HCT116 (cell line): ENCODE results near the gene C17orf114.

Source experiments
- ATAC-seq: fragments of 200-7000 bp; cut with Tn5 transposase; 2 replicates; pipeline ENCODE4 v1.9.1; 2020; ENCODE audit warnings: mild to moderate bottlenecking, moderate library complexity
- BruUV-seq: library from RNA; stranded (reverse); fragments of 400-500 nt; replicated peaks from 2 replicates; lab custom pipeline; 2021; lab: Mats Ljungman, UMichigan
- CTCF ChIA-PET: fragments of 300-600 bp; sonication (Branson Sonifier 250); formaldehyde crosslinking; loops from one replicate; lab custom pipeline; 2021; ENCODE audit warnings: antibody characterized with exemption; lab: Charles Lee
- POLR2A ChIA-PET: fragments of 300-600, 350-600 bp; sonication (Branson Sonifier 250); formaldehyde crosslinking; loops from one replicate; lab custom pipeline; 2021; ENCODE audit warnings: antibody characterized with exemption; lab: Charles Lee
- RAD21 ChIA-PET, 2 experiments: fragments of 300-600 bp; sonication (Branson Sonifier 250); formaldehyde crosslinking; loops; one replicate each; lab custom pipeline; 2023; ENCODE audit warnings: low total read pairs in 2 of 2; ENCODE audit not compliant: uncharacterized antibody in 2 of 2, unreplicated experiment in 2 of 2, low non-redundant PET in 1 of 2; lab: Charles Lee
- DNase-seq: peaks from one replicate; pipeline ENCODE4 v3.0.0-alpha.2; 2010; ENCODE audit warnings: low read depth, low spot score
- H2AFZ ChIP-seq: fragments of 200-600 bp; shearing (Covaris generic), sonication (generic); 2 replicates; pipeline ENCODE4 v1.6.1; 2017; ENCODE audit warnings: low read depth, mixed run types, mixed read lengths, antibody characterized with exemption, low read length; ENCODE audit not compliant: poor library complexity, severe bottlenecking
- H3K27ac ChIP-seq: 2 replicates; pipeline ENCODE4 v1.5.1; 2012; ENCODE audit warnings: low read depth, low read length
- H3K27me3 ChIP-seq: fragments of 200-600 bp; sonication (generic); 2 replicates; pipeline ENCODE4 v1.6.1; 2016; ENCODE audit warnings: mixed run types, low read length, mixed read lengths; ENCODE audit not compliant: insufficient read depth
- H3K36me3 ChIP-seq, 2 experiments: fragments of 200-500 bp in 1 of 2; fragments of 200-600 bp in 1 of 2; sonication (Bioruptor generic) in 1 of 2; sonication (generic) in 1 of 2; 2 replicates each; pipeline versions ENCODE4 v1.5.1 to v1.6.1; 2014 to 2016; ENCODE audit warnings: low read length in 2 of 2, inconsistent platforms in 1 of 2, mixed read lengths in 1 of 2, mixed run types in 1 of 2; ENCODE audit not compliant: insufficient read depth in 2 of 2, control insufficient read depth in 1 of 2
- H3K4me1 ChIP-seq, 2 experiments: fragments of 200-600 bp in 1 of 2; sonication (generic) in 1 of 2; 2 replicates each; pipeline versions ENCODE4 v1.5.1 to v1.6.1; 2012 to 2017; ENCODE audit warnings: low read length in 2 of 2, inconsistent platforms in 1 of 2, mild to moderate bottlenecking in 1 of 2, mixed read lengths in 1 of 2, mixed run types in 1 of 2, moderate library complexity in 1 of 2; ENCODE audit not compliant: insufficient read depth in 2 of 2, control insufficient read depth in 1 of 2
- H3K4me2 ChIP-seq: fragments of 200-600 bp; sonication (generic); 2 replicates; pipeline ENCODE4 v1.6.1; 2017; ENCODE audit warnings: mixed run types, low read length, mixed read lengths
- H3K4me3 ChIP-seq, 2 experiments: fragments of 200-600 bp in 1 of 2; sonication (generic) in 1 of 2; replicated peaks in 1 of 2; 2 replicates each; pipeline ENCODE4 v1.5.1; 2011 to 2016; ENCODE audit warnings: low read length in 2 of 2, control low read depth in 1 of 2, low read depth in 1 of 2, mild to moderate bottlenecking in 1 of 2, mixed read lengths in 1 of 2, mixed run types in 1 of 2
- H3K79me2 ChIP-seq: fragments of 200-600 bp; sonication (generic); 2 replicates; pipeline ENCODE4 v1.6.1; 2017; ENCODE audit warnings: mild to moderate bottlenecking, mixed run types, low read length, moderate library complexity, mixed read lengths; ENCODE audit not compliant: insufficient read depth
- H3K9ac ChIP-seq: fragments of 200-600 bp; sonication (generic); 2 replicates; pipeline ENCODE4 v1.6.1; 2016; ENCODE audit warnings: low read length, mixed read lengths
- H3K9me2 ChIP-seq: fragments of 200-600 bp; sonication (generic), shearing (Covaris generic); 2 replicates; pipeline ENCODE4 v1.6.1; 2017; ENCODE audit warnings: mixed run types, mild to moderate bottlenecking, moderate library complexity; ENCODE audit not compliant: insufficient read depth
- H3K9me3 ChIP-seq, 2 experiments: fragments of 200-500 bp in 1 of 2; fragments of 200-600 bp in 1 of 2; sonication (Bioruptor generic) in 1 of 2; sonication (generic) in 1 of 2; 2 replicates each; pipeline ENCODE4 v1.6.1; 2014 to 2017; ENCODE audit warnings: low read length in 2 of 2, mixed read lengths in 2 of 2, inconsistent platforms in 1 of 2, low read depth in 1 of 2, mild to moderate bottlenecking in 1 of 2, mixed run types in 1 of 2, moderate library complexity in 1 of 2; ENCODE audit not compliant: control insufficient read depth in 1 of 2, insufficient read depth in 1 of 2
- H4K20me1 ChIP-seq: fragments of 200-600 bp; sonication (generic), shearing (Covaris generic); 2 replicates; pipeline ENCODE4 v1.6.1; 2017; ENCODE audit warnings: mixed run types, mild to moderate bottlenecking, moderate library complexity; ENCODE audit not compliant: insufficient read depth
- CBX3 ChIP-seq: IDR thresholded peaks from 2 replicates; pipeline ENCODE4 v1.6.1; 2012; ENCODE audit warnings: low read depth
- CEBPB ChIP-seq: IDR thresholded peaks from 2 replicates; pipeline ENCODE4 v1.6.1; 2012; ENCODE audit warnings: low read depth
- EGR1 ChIP-seq: IDR thresholded peaks from 2 replicates; pipeline ENCODE4 v1.6.1; 2012; ENCODE audit warnings: low read depth
- EZH2phosphoT487 ChIP-seq: fragments of 200-600 bp; IDR thresholded peaks from 2 replicates; pipeline ENCODE4 v1.6.1; 2018; ENCODE audit warnings: antibody characterized with exemption, borderline replicate concordance
- POLR2A ChIP-seq: IDR thresholded peaks from 2 replicates; pipeline ENCODE4 v1.7.0; 2011; ENCODE audit warnings: borderline replicate concordance; ENCODE audit not compliant: insufficient read depth, insufficient read length; ENCODE audit errors: extremely low read depth
- RAD21 ChIP-seq: IDR thresholded peaks from 2 replicates; pipeline ENCODE4 v1.6.1; 2012; ENCODE audit warnings: low read depth, mild to moderate bottlenecking
- SP1 ChIP-seq: IDR thresholded peaks from 2 replicates; pipeline ENCODE4 v1.6.1; 2012; ENCODE audit warnings: low read depth
- SRF ChIP-seq: IDR thresholded peaks from 2 replicates; pipeline ENCODE4 v1.6.1; 2012; ENCODE audit warnings: low read depth
- TCF7L2 ChIP-seq: IDR thresholded peaks from 2 replicates; pipeline ENCODE4 v1.7.0; 2011; ENCODE audit warnings: borderline replicate concordance, inconsistent platforms; ENCODE audit not compliant: insufficient read depth, insufficient read length; ENCODE audit errors: extremely low read depth
- YY1 ChIP-seq: IDR thresholded peaks from 2 replicates; pipeline ENCODE4 v1.6.1; 2011; ENCODE audit warnings: low read length, low read depth, moderate library complexity, mild to moderate bottlenecking; ENCODE audit not compliant: insufficient replicate concordance; ENCODE audit errors: extremely low read depth
- ZFX ChIP-seq: fragments of 450-650 bp; IDR thresholded peaks from 2 replicates; pipeline ENCODE4 v1.6.1; 2017
- intact Hi-C: fragments of 100-400 bp; cut with micrococcal nuclease; formaldehyde crosslinking; loops from 2 replicates; pipeline ENCODE4 v1.10.0; 2022
- TF ChIP-seq, protein P1 (sequence below): IDR thresholded peaks from 2 replicates; pipeline ENCODE4 v1.6.1; 2012
- TF ChIP-seq, protein P2 (sequence below): IDR thresholded peaks from 2 replicates; pipeline ENCODE4 v1.6.1; 2012

Gene C17orf114

DNA sequence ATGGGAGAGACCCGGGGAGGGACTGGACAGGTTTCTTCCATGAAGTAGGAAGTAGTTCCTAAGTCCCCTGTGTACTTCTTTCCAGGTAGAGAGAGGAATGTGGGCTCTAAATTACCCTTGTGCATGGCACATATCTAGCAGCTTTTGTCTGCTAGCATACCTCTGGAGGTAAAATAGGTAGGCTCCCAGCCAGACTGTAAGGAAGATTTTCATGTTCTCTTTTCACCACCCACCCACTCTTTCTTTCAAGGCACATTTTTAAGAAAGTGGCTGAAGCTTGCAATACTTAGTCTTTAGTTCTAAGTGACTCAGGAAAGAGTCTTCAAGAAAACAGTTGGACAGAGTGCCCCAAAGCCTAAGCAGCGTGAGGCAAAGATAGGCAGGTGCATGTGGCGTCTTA lies 40.2 kb upstream of the C17orf114 start (continued):
- TF ChIP-seq, protein P1, sequence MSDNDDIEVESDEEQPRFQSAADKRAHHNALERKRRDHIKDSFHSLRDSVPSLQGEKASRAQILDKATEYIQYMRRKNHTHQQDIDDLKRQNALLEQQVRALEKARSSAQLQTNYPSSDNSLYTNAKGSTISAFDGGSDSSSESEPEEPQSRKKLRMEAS = no peak
- TF ChIP-seq RAD21 = no peak
- no peak for TF ChIP-seq SP1
- no peak for TF ChIP-seq SRF
- no peak for TF ChIP-seq CBX3
- no peak for TF ChIP-seq TCF7L2
- no peak for TF ChIP-seq YY1
- TF ChIP-seq EGR1 = no peak
- no peak for TF ChIP-seq CEBPB
- TF ChIP-seq ZFX = no peak
- no peak for TF ChIP-seq EZH2phosphoT487

DNA sequence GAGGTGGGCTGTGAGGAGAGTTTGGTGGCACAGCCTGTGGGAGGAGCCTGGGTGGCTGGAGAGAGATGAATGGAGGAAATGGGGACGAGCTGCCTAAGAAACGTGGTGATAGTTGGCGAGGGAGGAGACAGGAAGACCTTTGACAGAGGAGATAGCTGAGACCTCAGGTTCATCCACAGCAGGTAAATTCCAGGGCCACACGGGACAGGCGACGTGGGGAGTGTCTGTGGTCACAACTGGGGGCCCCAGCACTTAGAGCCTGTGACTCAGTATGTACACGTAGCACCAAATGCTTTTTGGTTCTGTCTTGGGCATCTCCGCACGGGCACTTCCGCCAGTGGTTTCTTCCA lies 38.7 kb upstream of the C17orf114 start:
- DNase-seq (no peak), ATAC-seq (no peak)
- Histone ChIP-seq H3K36me3 (peaks cover 3 to 21% of the 10 kb centered on the region in 2 experiments; a peak in 1 of 4 replicates), H3K79me2 (peaks cover 93% of the 10 kb centered on the region), H3K4me2 (no peak overlapping the region), H3K9me3 (no peaks in the 10 kb centered on the region), H3K9ac (no peak overlapping the region), H4K20me1 (no peaks in the 10 kb centered on the region; the same call in 1 of the 2 replicates), H3K27ac (no peak overlapping the region), H3K9me2 (no peaks in the 10 kb centered on the region), H3K27me3 (no peaks in the 10 kb centered on the region), H3K4me3 (no peak overlapping the region), H2AFZ (no peak overlapping the region), H3K4me1 (peaks cover 0 to 10% of the 10 kb centered on the region in 2 experiments; a peak in 3 of 4 replicates)
- intact Hi-C loops = no loop called here
- ChIA-PET RAD21 (no interaction called here), CTCF (no interaction called here), POLR2A (no interaction called here)
- no TSS peak for BruUV-seq
- TF ChIP-seq, protein P2, sequence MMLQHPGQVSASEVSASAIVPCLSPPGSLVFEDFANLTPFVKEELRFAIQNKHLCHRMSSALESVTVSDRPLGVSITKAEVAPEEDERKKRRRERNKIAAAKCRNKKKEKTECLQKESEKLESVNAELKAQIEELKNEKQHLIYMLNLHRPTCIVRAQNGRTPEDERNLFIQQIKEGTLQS = no peak
- TF ChIP-seq POLR2A = no peak
- TF ChIP-seq, all 23 proteins: peak for 0
